Tibial artery (tissue), 4 donors: Measurements from ENCODE around the gene CCIN.

ENCODE experiments used
- DNase-seq, 2 donors: peaks; one replicate each; pipeline ENCODE4 v3.0.0-alpha.2; 2019
- H3K27ac ChIP-seq, 2 donors: fragments of 200-600 bp; sonication (generic) in 1 of 2; 1 replicate in 1 of 2; 2 replicates in 1 of 2; pipeline ENCODE4 v1.5.1; 2018 to 2019; ENCODE audit warnings: mild to moderate bottlenecking in 1 of 2
- H3K27me3 ChIP-seq, 2 donors: fragments of 200-600 bp; sonication (generic) in 1 of 2; one replicate each; pipeline versions ENCODE4 v1.5.1 to v1.6.0; 2016 to 2019
- H3K36me3 ChIP-seq, 3 donors: fragments of 200-600 bp; sonication (generic) in 2 of 3; one replicate each; pipeline ENCODE4 v1.5.1; 2016 to 2019; ENCODE audit warnings: mild to moderate bottlenecking in 2 of 3
- H3K4me1 ChIP-seq, 4 donors: fragments of 200-600 bp; sonication (generic) in 2 of 4; 1 replicate in 3 of 4; 2 replicates in 1 of 4; pipeline ENCODE4 v1.5.1; 2016 to 2019
- H3K4me3 ChIP-seq, 2 donors: fragments of 200-600 bp; sonication (generic) in 1 of 2; 1 replicate in 1 of 2; 2 replicates in 1 of 2; pipeline ENCODE4 v1.5.1; 2018 to 2019; ENCODE audit warnings: mild to moderate bottlenecking in 2 of 2
- H3K9me3 ChIP-seq, 3 donors: fragments of 200-600 bp; sonication (generic) in 1 of 3; one replicate each; pipeline ENCODE4 v1.5.1; 2016 to 2019
- intact Hi-C: fragments of 100-400 bp; cut with DNase I; formaldehyde crosslinking; loops from one replicate; pipeline ENCODE4 v1.15.0; 2023; ENCODE audit warnings: low total_unique reads
- TF ChIP-seq, protein P1 (sequence below), 2 experiments: fragments of 200-600 bp in 1 of 2; fragments of 450-650 bp in 1 of 2; IDR thresholded peaks; one replicate each; pipeline ENCODE4 v1.5.1; 2017 to 2019; ENCODE audit warnings: antibody characterized with exemption in 2 of 2, mild to moderate bottlenecking in 1 of 2, moderate library complexity in 1 of 2

The CCIN gene

DNA sequence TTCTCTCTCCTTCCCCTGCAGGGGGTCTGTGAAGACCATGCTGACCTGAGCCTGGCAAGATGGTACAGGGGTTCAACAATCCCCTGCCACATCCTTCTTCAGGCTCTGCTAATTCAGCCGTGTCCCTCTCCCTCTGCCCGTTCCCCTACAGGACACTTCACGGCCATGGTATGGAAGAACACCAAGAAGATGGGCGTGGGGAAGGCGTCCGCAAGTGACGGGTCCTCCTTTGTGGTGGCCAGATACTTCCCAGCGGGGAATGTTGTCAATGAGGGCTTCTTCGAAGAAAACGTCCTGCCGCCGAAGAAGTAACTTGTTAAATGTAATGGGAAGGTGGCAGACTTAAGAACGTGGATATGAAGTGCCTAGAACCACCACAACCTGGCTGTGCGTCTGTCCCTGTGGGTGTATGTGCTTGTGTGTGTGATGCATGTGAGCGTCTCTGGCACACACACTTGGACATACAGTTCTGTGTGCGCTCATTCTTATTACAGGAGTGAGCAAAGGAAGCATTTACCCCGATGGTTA lies 6.9 kb upstream of the CCIN start:
- H3K4me1 ChIP-seq: peaks cover 4 to 74% (median 52%) of the 10 kb centered on the region in 4 donors
- no peak overlapping the region for H3K4me3 ChIP-seq
- H3K27ac ChIP-seq: peak overlapping the region; percentile 53 to 77
- peak in 1 of 2 donors; percentile 59 for DNase-seq
- H3K36me3 ChIP-seq: no peaks in the 10 kb centered on the region
- TF ChIP-seq, protein P1, sequence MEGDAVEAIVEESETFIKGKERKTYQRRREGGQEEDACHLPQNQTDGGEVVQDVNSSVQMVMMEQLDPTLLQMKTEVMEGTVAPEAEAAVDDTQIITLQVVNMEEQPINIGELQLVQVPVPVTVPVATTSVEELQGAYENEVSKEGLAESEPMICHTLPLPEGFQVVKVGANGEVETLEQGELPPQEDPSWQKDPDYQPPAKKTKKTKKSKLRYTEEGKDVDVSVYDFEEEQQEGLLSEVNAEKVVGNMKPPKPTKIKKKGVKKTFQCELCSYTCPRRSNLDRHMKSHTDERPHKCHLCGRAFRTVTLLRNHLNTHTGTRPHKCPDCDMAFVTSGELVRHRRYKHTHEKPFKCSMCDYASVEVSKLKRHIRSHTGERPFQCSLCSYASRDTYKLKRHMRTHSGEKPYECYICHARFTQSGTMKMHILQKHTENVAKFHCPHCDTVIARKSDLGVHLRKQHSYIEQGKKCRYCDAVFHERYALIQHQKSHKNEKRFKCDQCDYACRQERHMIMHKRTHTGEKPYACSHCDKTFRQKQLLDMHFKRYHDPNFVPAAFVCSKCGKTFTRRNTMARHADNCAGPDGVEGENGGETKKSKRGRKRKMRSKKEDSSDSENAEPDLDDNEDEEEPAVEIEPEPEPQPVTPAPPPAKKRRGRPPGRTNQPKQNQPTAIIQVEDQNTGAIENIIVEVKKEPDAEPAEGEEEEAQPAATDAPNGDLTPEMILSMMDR (IDR thresholded peaks at IDR 0.05): no peak
- intact Hi-C loops: loop anchor here (10.0 kb wide), 1 partner anchor 127 kb away; the partner anchor contains the start of gene RECK
- H3K27me3 ChIP-seq: no peaks in the 10 kb centered on the region
- no peaks in the 10 kb centered on the region for H3K9me3 ChIP-seq

DNA sequence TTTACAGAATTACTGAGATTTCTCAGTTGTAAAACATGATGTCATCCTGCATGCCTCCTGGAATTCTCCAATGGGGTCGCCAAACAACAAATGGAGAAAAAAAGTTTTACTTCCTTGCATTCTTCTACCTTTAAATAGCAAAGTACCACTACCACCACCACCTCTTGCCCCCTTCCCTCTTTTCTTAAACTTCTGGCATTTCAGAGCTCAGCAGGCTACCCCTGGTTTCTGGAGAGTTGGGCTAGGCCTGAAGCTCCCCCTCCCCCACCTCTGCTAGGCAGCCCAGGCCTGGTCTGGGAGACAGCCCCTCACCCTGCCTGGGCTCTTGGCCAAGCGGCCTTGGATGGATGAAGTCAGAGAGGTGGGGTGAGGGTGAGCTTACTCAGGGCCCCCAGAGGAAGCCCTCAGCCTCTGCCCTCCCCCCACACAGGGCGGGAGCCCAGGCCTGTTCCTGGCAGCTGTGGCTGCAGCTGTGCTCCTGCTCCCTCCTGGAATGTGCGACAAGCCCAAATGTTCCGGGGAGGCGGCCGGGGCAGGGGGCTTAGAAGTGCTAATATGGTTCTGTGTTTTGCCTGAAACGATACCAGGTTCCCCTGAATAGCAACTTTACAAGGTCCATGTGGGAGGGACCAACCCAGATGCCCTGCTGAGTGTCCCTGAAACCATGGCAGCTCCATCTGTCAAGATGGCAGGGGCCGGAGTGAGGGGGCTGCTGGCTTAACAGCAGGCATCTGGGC lies 6.0 kb upstream of the CCIN start:
- peak overlapping the region; percentile 71 to 77 for H3K27ac ChIP-seq
- no peaks in the 10 kb centered on the region for H3K27me3 ChIP-seq
- peak; percentile 52 to 86 for DNase-seq
- H3K4me3 ChIP-seq: no peak overlapping the region
- H3K9me3 ChIP-seq: no peaks in the 10 kb centered on the region
- H3K36me3 ChIP-seq: no peaks in the 10 kb centered on the region
- intact Hi-C loops: loop anchor here (10.0 kb wide), 1 partner anchor 128 kb away; the partner anchor contains the start of gene RECK
- TF ChIP-seq, protein P1 (IDR thresholded peaks at IDR 0.05): no peak
- peaks cover 4 to 73% (median 52%) of the 10 kb centered on the region in 4 donors for H3K4me1 ChIP-seq

DNA sequence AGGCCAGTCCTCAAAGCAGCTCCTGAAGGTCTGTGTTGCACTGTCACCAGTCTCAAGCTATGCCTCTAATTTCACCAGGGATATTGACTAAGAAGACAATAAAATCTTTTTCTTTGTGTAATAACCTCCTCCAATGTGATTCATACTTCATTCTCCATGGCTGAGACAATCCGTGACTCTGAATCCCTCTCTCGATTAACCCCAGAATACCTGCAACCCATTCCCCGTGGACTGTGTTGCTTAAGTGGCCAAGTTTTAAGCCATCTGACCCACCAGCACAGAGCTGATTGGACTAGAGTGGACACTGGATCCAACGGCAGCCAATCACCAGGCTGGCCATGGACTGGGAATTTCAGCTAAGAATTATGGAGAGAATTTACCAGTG lies 5.4 kb upstream of the CCIN start:
- Histone ChIP-seq H3K27ac (peak overlapping the region; percentile 71 to 77), H3K9me3 (no peaks in the 10 kb centered on the region), H3K4me3 (no peak overlapping the region), H3K4me1 (peaks cover 4 to 68% (median 51%) of the 10 kb centered on the region in 4 donors), H3K36me3 (no peaks in the 10 kb centered on the region), H3K27me3 (no peaks in the 10 kb centered on the region)
- TF ChIP-seq, protein P1 (IDR thresholded peaks at IDR 0.05): no peak
- intact Hi-C loops: loop anchor here (10.0 kb wide), 1 partner anchor 129 kb away; the partner anchor contains the start of gene RECK
- DNase-seq: peak in 1 of 2 donors; percentile 59

DNA sequence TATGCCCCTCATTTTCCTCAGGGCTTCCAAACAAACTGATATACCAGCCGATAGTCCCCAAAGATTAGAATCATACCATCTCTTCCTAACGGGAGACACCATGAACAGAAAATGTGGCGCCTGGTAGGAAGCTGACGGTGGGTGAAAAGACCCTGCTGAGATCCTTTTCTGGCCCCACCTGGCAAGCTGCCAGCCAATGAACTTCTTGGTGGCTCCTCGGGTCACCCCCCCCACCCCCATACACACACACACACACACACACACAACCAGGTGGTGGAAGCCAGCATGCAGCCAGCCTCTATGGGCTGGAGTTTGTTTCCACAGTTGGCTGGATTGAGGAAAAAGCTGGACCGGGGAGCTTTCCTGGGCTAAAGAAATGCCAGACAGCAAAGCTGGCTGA lies 4.8 kb upstream of the CCIN start:
- no peaks in the 10 kb centered on the region for H3K36me3 ChIP-seq
- peak in 1 of 2 donors; percentile 66 for DNase-seq
- TF ChIP-seq, protein P1 (IDR thresholded peaks at IDR 0.05): no peak
- no peaks in the 10 kb centered on the region for H3K27me3 ChIP-seq
- H3K9me3 ChIP-seq: no peaks in the 10 kb centered on the region
- H3K4me1 ChIP-seq: peaks cover 4 to 62% (median 45%) of the 10 kb centered on the region in 4 donors
- H3K27ac ChIP-seq: peak overlapping the region; percentile 71 to 77
- no peak overlapping the region for H3K4me3 ChIP-seq
- intact Hi-C loops: loop anchor here (10.0 kb wide), 1 partner anchor 130 kb away; the partner anchor contains the start of gene RECK

DNA sequence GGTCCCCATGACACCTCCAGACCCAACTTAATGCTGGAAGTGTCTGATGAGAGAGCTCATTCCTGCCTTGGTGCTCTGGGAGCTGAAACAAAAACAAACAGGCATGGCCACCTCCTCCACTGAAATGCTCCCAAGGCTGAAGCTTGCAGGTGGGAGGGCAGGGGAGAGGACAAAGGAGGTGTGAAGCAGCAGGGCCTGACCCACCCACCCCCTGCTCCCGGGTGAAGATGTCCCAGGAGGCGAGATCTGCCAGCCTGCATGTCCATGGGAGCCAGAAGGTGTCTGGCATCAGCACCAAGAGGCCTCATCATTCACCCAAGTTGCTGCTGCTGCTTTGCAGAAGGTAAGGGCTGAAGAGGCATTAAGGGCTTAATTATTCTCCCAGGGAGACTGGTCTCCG lies 4.2 kb upstream of the CCIN start:
- Histone ChIP-seq H3K27me3 (no peaks in the 10 kb centered on the region), H3K27ac (peak overlapping the region; percentile 71 to 77), H3K4me1 (peaks cover 4 to 57% (median 41%) of the 10 kb centered on the region in 4 donors), H3K9me3 (no peaks in the 10 kb centered on the region), H3K4me3 (no peak overlapping the region), H3K36me3 (no peaks in the 10 kb centered on the region)
- intact Hi-C loops: loop anchor here (10.0 kb wide), 1 partner anchor 130 kb away; the partner anchor contains the start of gene RECK
- TF ChIP-seq, protein P1 (IDR thresholded peaks at IDR 0.05): no peak
- no peak for DNase-seq
